Esophagus muscularis mucosa (tissue), 4 donors: ENCODE data around the gene CAMK1D. TPM values are rescaled to one million over a fixed set of nuclear protein-coding genes. Genes with fewer than 3 reads are reported as not detected.

Experiments used
- DNase-seq: peaks from one replicate; pipeline ENCODE4 v3.0.0-alpha.2; 2017; ENCODE audit errors: extremely low spot score
- H3K27ac ChIP-seq, 4 donors: fragments of 200-600 bp; sonication (generic); replicated peaks in 1 of 4; 1 replicate in 3 of 4; 2 replicates in 1 of 4; pipeline ENCODE4 v1.5.1; 2016 to 2019; ENCODE audit warnings: mild to moderate bottlenecking in 1 of 4
- H3K27me3 ChIP-seq, 4 donors: fragments of 200-600 bp; sonication (generic); one replicate each; pipeline versions ENCODE4 v1.5.1 to v1.6.0; 2016 to 2019
- H3K36me3 ChIP-seq, 4 donors: fragments of 200-600 bp; sonication (generic); one replicate each; pipeline ENCODE4 v1.5.1; 2016 to 2019
- H3K4me1 ChIP-seq, 4 donors: fragments of 200-600 bp; sonication (generic); one replicate each; pipeline ENCODE4 v1.5.1; 2016 to 2019
- H3K4me3 ChIP-seq, 4 donors: fragments of 200-600 bp; sonication (generic); 1 replicate in 2 of 4; 2 replicates in 2 of 4; pipeline ENCODE4 v1.5.1; 2016 to 2019; ENCODE audit warnings: mild to moderate bottlenecking in 4 of 4, moderate library complexity in 1 of 4
- H3K9me3 ChIP-seq, 4 donors: fragments of 200-600 bp; sonication (generic); 1 replicate in 3 of 4; 2 replicates in 1 of 4; pipeline ENCODE4 v1.5.1; 2016 to 2019
- CTCF ChIP-seq, 3 experiments: fragments of 200-600 bp in 2 of 3; fragments of 450-650 bp in 1 of 3; sonication (generic) in 2 of 3; IDR thresholded peaks; one replicate each; pipeline ENCODE4 v1.5.1; 2017 to 2019; ENCODE audit warnings: antibody characterized with exemption in 3 of 3, mild to moderate bottlenecking in 2 of 3, moderate library complexity in 1 of 3
- EP300 ChIP-seq: sonication (generic); formaldehyde crosslinking; IDR thresholded peaks from one replicate; pipeline ENCODE4 v1.6.1; 2017; ENCODE audit warnings: antibody characterized with exemption
- POLR2A ChIP-seq: fragments of 450-650 bp; IDR thresholded peaks from one replicate; pipeline ENCODE4 v1.6.1; 2017; ENCODE audit warnings: antibody characterized with exemption, moderate library complexity, mild to moderate bottlenecking, low read depth
- POLR2AphosphoS5 ChIP-seq, 2 donors: sonication (generic); formaldehyde crosslinking; IDR thresholded peaks; one replicate each; pipeline ENCODE4 v1.6.1; 2017; ENCODE audit warnings: antibody characterized with exemption in 2 of 2
- WGBS: methylation state at CpG from one replicate; pipeline ENCODE4 v1.1.5; 2018; 5-methylcytosine and 5-hydroxymethylcytosine counted together
- intact Hi-C: fragments of 100-400 bp; cut with DNase I; formaldehyde crosslinking; loops from one replicate; pipeline ENCODE4 v1.15.1; 2023
- total RNA-seq, 4 donors: library from RNA; depleted of rRNA; stranded (reverse); fragments of >200 nt; gene quantifications; one replicate each; pipeline versions ENCODE4 v1.1.0 to v1.2.1, GENCODE V29; 2016

Gene CAMK1D
- total RNA-seq, 4 donors from 2014 or later = 8.4 to 15.4 (median 11.3) TPM

GRCh38 chr10:12600652-12601051 is 251.3 kb downstream of the CAMK1D start:
- peaks cover 0 to 19% (median 16%) of the 10 kb centered on the region in 4 donors for H3K4me1 ChIP-seq
- H3K36me3 ChIP-seq = no peaks in the 10 kb centered on the region
- WGBS = 85% methylated on average over 4 of the region's 4 CpGs
- TF ChIP-seq POLR2AphosphoS5 (IDR thresholded peaks at IDR 0.05) = no peak
- TF ChIP-seq POLR2A = no peak
- DNase-seq = no peak
- no peak overlapping the region for H3K27ac ChIP-seq
- no peaks in the 10 kb centered on the region for H3K9me3 ChIP-seq
- no peak overlapping the region for H3K4me3 ChIP-seq
- intact Hi-C loops = no loop called here
- no peaks in the 10 kb centered on the region for H3K27me3 ChIP-seq

- H3K27ac ChIP-seq = peak overlapping the region in 1 of 4 donors; percentile 28
- intact Hi-C loops = no loop called here
- H3K27me3 ChIP-seq = no peaks in the 10 kb centered on the region
- no peaks in the 10 kb centered on the region for H3K9me3 ChIP-seq
- TF ChIP-seq POLR2A = no peak
- no peak for TF ChIP-seq POLR2AphosphoS5 (IDR thresholded peaks at IDR 0.05)
- no peak for TF ChIP-seq EP300
- TF ChIP-seq CTCF (IDR thresholded peaks at IDR 0.05) = no peak
- no peaks in the 10 kb centered on the region for H3K36me3 ChIP-seq
- H3K4me3 ChIP-seq = no peak overlapping the region
- peaks cover 3 to 34% (median 28%) of the 10 kb centered on the region in 4 donors for H3K4me1 ChIP-seq
- DNase-seq = no peak
- WGBS = 71% methylated on average over 6 of the region's 7 CpGs
These were observed 253.2 kb downstream of the CAMK1D start for GRCh38 chr10:12602521-12602920.

GRCh38 chr10:12603766-12604470 is 254.6 kb downstream of the CAMK1D start:
- H3K27ac ChIP-seq = peak overlapping the region in 2 of 4 donors; percentile 18 to 81
- no peak for DNase-seq
- intact Hi-C loops = no loop called here
- WGBS = 92% methylated on average over 11 of the region's 11 CpGs
- no peaks in the 10 kb centered on the region for H3K36me3 ChIP-seq
- no peaks in the 10 kb centered on the region for H3K9me3 ChIP-seq
- peaks cover 3 to 34% (median 28%) of the 10 kb centered on the region in 4 donors for H3K4me1 ChIP-seq
- H3K27me3 ChIP-seq = no peaks in the 10 kb centered on the region
- TF ChIP-seq POLR2A (no peak), EP300 (no peak), CTCF (IDR thresholded peaks at IDR 0.05) (no peak), POLR2AphosphoS5 (IDR thresholded peaks at IDR 0.05) (no peak)
- no peak overlapping the region for H3K4me3 ChIP-seq

- Histone ChIP-seq H3K27ac (peak overlapping the region; percentile 77 to 86 (median 81)), H3K4me3 (peak overlapping the region; percentile 38 to 56 (median 46)), H3K4me1 (peaks cover 3 to 34% (median 28%) of the 10 kb centered on the region in 4 donors), H3K36me3 (no peaks in the 10 kb centered on the region), H3K9me3 (no peaks in the 10 kb centered on the region), H3K27me3 (no peaks in the 10 kb centered on the region)
- peak; percentile 67 to 71 for TF ChIP-seq POLR2AphosphoS5 (IDR thresholded peaks at IDR 0.05)
- no peak for TF ChIP-seq POLR2A
- DNase-seq = peak; percentile 93
- intact Hi-C loops = no loop called here
- WGBS = 41% methylated on average over 23 of the region's 27 CpGs
These were observed 256.4 kb downstream of the CAMK1D start for GRCh38 chr10:12605580-12606405.

- no peaks in the 10 kb centered on the region for H3K36me3 ChIP-seq
- peak overlapping the region; percentile 77 to 86 (median 81) for H3K27ac ChIP-seq
- H3K27me3 ChIP-seq = no peaks in the 10 kb centered on the region
- H3K4me3 ChIP-seq = peak overlapping the region; percentile 38 to 56 (median 46)
- H3K9me3 ChIP-seq = no peaks in the 10 kb centered on the region
- intact Hi-C loops = no loop called here
- TF ChIP-seq POLR2AphosphoS5 (IDR thresholded peaks at IDR 0.05) (no peak), POLR2A (no peak), EP300 (no peak), CTCF (IDR thresholded peaks at IDR 0.05) (no peak)
- WGBS = 63% methylated on average over 12 of the region's 12 CpGs
- peaks cover 3 to 34% (median 28%) of the 10 kb centered on the region in 4 donors for H3K4me1 ChIP-seq
- DNase-seq = no peak
These were observed 257.1 kb downstream of the CAMK1D start for GRCh38 chr10:12606461-12606860.
